ENCODE results near the gene CBLB. TPM values are rescaled to one million over a fixed set of nuclear protein-coding genes. Genes with fewer than 3 reads are reported as not detected.

CBLB gene
- total and polyA plus RNA-seq, 9 of the 15 experiments (the other 6 are each of a cell fraction or from before 2014, with no cell fraction given) = 1.8 to 8.1 (median 5.3) TPM

GRCh38 chr3:105800320-105800719 lies 68.5 kb downstream of the CBLB start:
- Histone ChIP-seq H3K9ac (ENCODE audit: insufficient read depth in 1 of 2, low read depth in 2 of 2, low read length in 2 of 2) (no peak overlapping the region), H3K4me1 (replicated peaks in 1 of 2; ENCODE audit: control insufficient read depth in 2 of 2, insufficient read depth in 2 of 2, low read length in 2 of 2) (no peaks in the 10 kb centered on the region; a peak in 2 of 5 replicates), H4K20me1 (replicated peaks; ENCODE audit: control insufficient read depth, insufficient read depth, low read length) (no peaks in the 10 kb centered on the region), H3K9me1 (ENCODE audit: control insufficient read depth, insufficient read depth, low read length) (no peaks in the 10 kb centered on the region), H3K4me3 (no peak overlapping the region), H3K9me3 (replicated peaks; ENCODE audit: control insufficient read depth, insufficient read depth, low read depth, low read length) (no peaks in the 10 kb centered on the region), H3K27ac (ENCODE audit: extremely low read depth, low read depth, low read length) (no peak overlapping the region), H3K79me2 (ENCODE audit: control insufficient read depth, insufficient read depth, low read length) (no peaks in the 10 kb centered on the region), H3K36me3 (ENCODE audit: control insufficient read depth, insufficient read depth, low read length) (no peaks in the 10 kb centered on the region), H2AFZ (ENCODE audit: low read depth, low read length) (no peak overlapping the region), H3K27me3 (ENCODE audit: control insufficient read depth in 2 of 2, insufficient read depth in 2 of 2, low read length in 2 of 2) (no peaks in the 10 kb centered on the region), H3K4me2 (ENCODE audit: insufficient read depth, low read length) (no peak overlapping the region)
- no peak for TF ChIP-seq SAFB2 (IDR thresholded peaks at IDR 0.05; ENCODE audit: borderline replicate concordance, low read depth, low read length, severe bottlenecking)
- TF ChIP-seq NBN (IDR thresholded peaks at IDR 0.05; ENCODE audit: low read depth) = no peak
- TF ChIP-seq TCFL5 (CRISPR knock-in tag; conservative IDR thresholded peaks at IDR 0.05) = no peak
- TF ChIP-seq NFIC (IDR thresholded peaks at IDR 0.05) = no peak
- no peak for TF ChIP-seq TEAD1 (CRISPR knock-in tag; IDR thresholded peaks at IDR 0.05)
- no peak for TF ChIP-seq ZNF184 (CRISPR knock-in tag; IDR thresholded peaks at IDR 0.05)
- no peak for TF ChIP-seq TARDBP (IDR thresholded peaks at IDR 0.05)
- TF ChIP-seq GATA2 (CRISPR knock-in tag; IDR thresholded peaks at IDR 0.05) = no peak
- TF ChIP-seq ZNF76 (CRISPR knock-in tag; IDR thresholded peaks at IDR 0.05; ENCODE audit: borderline replicate concordance) = no peak
- no peak for TF ChIP-seq STAT5B (CRISPR knock-in tag; IDR thresholded peaks at IDR 0.05)
- in situ Hi-C loops (cut with MboI) = no loop called here
- intact Hi-C loops (cut with micrococcal nuclease) = no loop called here
- 17% methylated on average over 3 of the region's 5 CpGs for WGBS (ENCODE audit: insufficient coverage, low coverage, missing lambda C conversion rate)
- ATAC-seq (no peak), DNase-seq (ENCODE audit: extremely low read depth in 1 of 4, low spot score in 3 of 4) (no peak), FAIRE-seq (peak; percentile 11)
- no TSS peak for BruUV-seq (replicated peaks)
- ChIA-PET CTCF (ENCODE audit: low intra/inter-chr PET ratio) (no interaction called here), POLR2A (interaction anchor here (0.5 kb wide), 1 partner anchor 69 kb away, joined by 3 read pairs; no protein-coding TSS in a partner anchor)

Measured in K562 (cell line).